HepG2 (cell line): ENCODE results near the gene VPS18. TPM values are rescaled to one million over a fixed set of nuclear protein-coding genes. Genes with fewer than 3 reads are reported as not detected.

ENCODE experiments used
- ARID5B ChIP-seq: IDR thresholded peaks from 2 replicates; pipeline ENCODE4 v1.4.0; 2020; ENCODE audit warnings: mild to moderate bottlenecking, missing genetic modification reagents
- BATF2 ChIP-seq: sonication (generic); formaldehyde crosslinking; IDR thresholded peaks from 2 replicates; pipeline ENCODE4 v1.8.0; 2022; ENCODE audit warnings: mild to moderate bottlenecking, missing genetic modification reagents, moderate library complexity
- FOSL1 ChIP-seq: sonication (generic); formaldehyde crosslinking; IDR thresholded peaks from 2 replicates; pipeline ENCODE4 v1.9.0; 2021; ENCODE audit warnings: missing genetic modification reagents, borderline replicate concordance
- HMGXB4 ChIP-seq, 2 experiments: sonication (generic) in 1 of 2; formaldehyde crosslinking in 1 of 2; IDR thresholded peaks; 2 replicates each; pipeline versions ENCODE4 v1.4.0 to v1.6.1; 2018 to 2020; ENCODE audit warnings: missing genetic modification reagents in 2 of 2, borderline replicate concordance in 1 of 2, low read depth in 1 of 2, mild to moderate bottlenecking in 1 of 2, missing biosample characterization in 1 of 2
- MED1 ChIP-seq: sonication (generic); formaldehyde crosslinking; IDR thresholded peaks from 2 replicates; pipeline ENCODE4 v1.4.0; 2020; ENCODE audit warnings: missing genetic modification reagents
- SOX6 ChIP-seq, 2 experiments: fragments of 450-650 bp in 1 of 2; sonication (generic) in 1 of 2; formaldehyde crosslinking in 1 of 2; IDR thresholded peaks; 2 replicates each; pipeline versions ENCODE4 v1.4.0 to v1.6.1; 2017 to 2020; ENCODE audit warnings: antibody characterized with exemption in 1 of 2, mild to moderate bottlenecking in 1 of 2, missing genetic modification reagents in 1 of 2
- ZBTB2 ChIP-seq: sonication (generic); formaldehyde crosslinking; IDR thresholded peaks from 2 replicates; pipeline ENCODE4 v1.8.0; 2022; ENCODE audit warnings: low read depth, missing genetic modification reagents
- ZBTB7A ChIP-seq: sonication (generic); formaldehyde crosslinking; IDR thresholded peaks from 2 replicates; pipeline ENCODE4 v1.8.0; 2022; ENCODE audit warnings: mild to moderate bottlenecking, missing genetic modification reagents
- ZNF44 ChIP-seq: sonication (generic); formaldehyde crosslinking; IDR thresholded peaks from 2 replicates; pipeline ENCODE4 v1.5.1; 2020; ENCODE audit warnings: mild to moderate bottlenecking, missing genetic modification reagents
- ZNF547 ChIP-seq: sonication (generic); formaldehyde crosslinking; IDR thresholded peaks from 2 replicates; pipeline ENCODE4 v1.5.1; 2020; ENCODE audit warnings: mild to moderate bottlenecking, missing genetic modification reagents
- ZNF687 ChIP-seq: sonication (generic); formaldehyde crosslinking; IDR thresholded peaks from 2 replicates; pipeline ENCODE4 v1.5.1; 2020; ENCODE audit warnings: mild to moderate bottlenecking, missing genetic modification reagents, moderate library complexity
- ZNF704 ChIP-seq: sonication (generic); formaldehyde crosslinking; IDR thresholded peaks from 2 replicates; pipeline ENCODE4 v1.8.1; 2023; ENCODE audit warnings: mild to moderate bottlenecking, inconsistent platforms, moderate library complexity, missing genetic modification reagents, borderline replicate concordance
- ZNF816 ChIP-seq: sonication (generic); formaldehyde crosslinking; IDR thresholded peaks from 2 replicates; pipeline ENCODE4 v1.8.0; 2022; ENCODE audit warnings: missing genetic modification reagents, mild to moderate bottlenecking, borderline replicate concordance
- polyA plus RNA-seq, 8 experiments: library from polyadenylated mRNA; depleted of rRNA in 3 of 8; stranded (reverse) in 7 of 8; unstranded in 1 of 8; fragments of >200 nt; fragmentation: Illumina TruSeq in 4 of 8; extraction: Trizol in 4 of 8; gene quantifications; 2 replicates each; pipeline versions ENCODE4 v1.2.1 to v1.2.3, GENCODE V29; 2011 to 2016; ENCODE audit warnings: low read depth in 4 of 8, missing spikeins in 1 of 8, mixed read lengths in 1 of 8; ENCODE audit not compliant: insufficient read depth in 1 of 8
- total RNA-seq, 5 experiments: library from RNA; depleted of rRNA; stranded (reverse); fragments of >200 nt; fragmentation: Illumina TruSeq; extraction: Trizol; gene quantifications; 2 replicates each; pipeline ENCODE4 v1.2.3, GENCODE V29; 2016; ENCODE audit warnings: low read depth in 1 of 5

VPS18 gene
- total and polyA plus RNA-seq, 2 of the 13 experiments (the other 11 are each of a cell fraction or from before 2014, with no cell fraction given), result 5.8 to 17.0 TPM

GRCh38 chr15:40906991-40907802, 12.9 kb downstream of the VPS18 start (continued):
- peak; percentile 59 for TF ChIP-seq ZNF687 (CRISPR knock-in tag)
- TF ChIP-seq SOX6 (IDR thresholded peaks at IDR 0.05), result no peak
- peak; percentile 25 for TF ChIP-seq SOX6 (CRISPR knock-in tag; IDR thresholded peaks at IDR 0.05)
- TF ChIP-seq ARID5B (CRISPR knock-in tag), result no peak
- 0 out of 2 replicates have a peak, but pooled peaks have one; percentile 58 for TF ChIP-seq ZBTB7A
- TF ChIP-seq ZNF704 (CRISPR knock-in tag), result no peak
- TF ChIP-seq ZNF547 (CRISPR knock-in tag), result no peak
- TF ChIP-seq ZNF44 (CRISPR knock-in tag), result no peak
- TF ChIP-seq MED1 (CRISPR knock-in tag), result no peak
- TF ChIP-seq FOSL1 (CRISPR knock-in tag), result no peak
- 0 out of 2 replicates have a peak, but pooled peaks have one; percentile 39 for TF ChIP-seq ZNF816 (CRISPR knock-in tag)
- no peak for TF ChIP-seq ZBTB2 (CRISPR knock-in tag)
- TF ChIP-seq HMGXB4 (CRISPR knock-in tag; IDR thresholded peaks at IDR 0.05; ENCODE audit: borderline replicate concordance in 1 of 2, low read depth in 1 of 2), result peak in 1 of 2 experiments; percentile 13; a peak in 3 of 4 replicates
- TF ChIP-seq BATF2 (CRISPR knock-in tag), result no peak
